Measurements from ENCODE around the gene L3MBTL4.
"Not testable (repeated sequence)": the region's sequence is repeated elsewhere in the genome, so short reads cannot be mapped to it uniquely, and the experiment has no call there.

The L3MBTL4 gene

GRCh38 chr18:6266212-6266611 lies 148.5 kb downstream of the L3MBTL4 start:
- no peak for TF ChIP-seq CTCF (IDR thresholded peaks at IDR 0.05; ENCODE audit: low read depth, low read length)
- no peak overlapping the region for H3K4me3 ChIP-seq (replicated peaks in 1 of 2; ENCODE audit: low read depth in 2 of 2, low read length in 2 of 2)
- DNase-seq (ENCODE audit: low read depth in 2 of 2): no peak

- no peak overlapping the region for H3K4me3 ChIP-seq (replicated peaks in 1 of 2; ENCODE audit: low read depth in 2 of 2, low read length in 2 of 2)
- no peak for TF ChIP-seq CTCF (IDR thresholded peaks at IDR 0.05; ENCODE audit: low read depth, low read length)
- no peak for DNase-seq (ENCODE audit: low read depth in 2 of 2)
Measured at GRCh38 chr18:6261938-6262337, 152.8 kb downstream of the L3MBTL4 start.

GRCh38 chr18:6259324-6259723 lies 155.4 kb downstream of the L3MBTL4 start:
- not testable (repeated sequence) for H3K4me3 ChIP-seq (replicated peaks in 1 of 2; ENCODE audit: low read depth in 2 of 2, low read length in 2 of 2); DNase-seq (ENCODE audit: low read depth in 2 of 2)

GRCh38 chr18:6257950-6258349 lies 156.8 kb downstream of the L3MBTL4 start:
- no peak for DNase-seq (ENCODE audit: low read depth in 2 of 2)
- no peak for TF ChIP-seq CTCF (IDR thresholded peaks at IDR 0.05; ENCODE audit: low read depth, low read length)
- H3K4me3 ChIP-seq (replicated peaks in 1 of 2; ENCODE audit: low read depth in 2 of 2, low read length in 2 of 2): no peak overlapping the region

- DNase-seq (ENCODE audit: low read depth in 2 of 2): no peak
Measured at GRCh38 chr18:6256521-6256920, 158.2 kb downstream of the L3MBTL4 start.

GRCh38 chr18:6255886-6256285 lies 158.8 kb downstream of the L3MBTL4 start:
- H3K4me3 ChIP-seq (replicated peaks in 1 of 2; ENCODE audit: low read depth in 2 of 2, low read length in 2 of 2): no peak overlapping the region
- no peak for DNase-seq (ENCODE audit: low read depth in 2 of 2)
- no peak for TF ChIP-seq CTCF (IDR thresholded peaks at IDR 0.05; ENCODE audit: low read depth, low read length)

More at GRCh38 chr18:6256521-6256920, 158.2 kb downstream of the L3MBTL4 start:
- no peak overlapping the region for H3K4me3 ChIP-seq (replicated peaks in 1 of 2; ENCODE audit: low read depth in 2 of 2, low read length in 2 of 2)
- TF ChIP-seq CTCF (IDR thresholded peaks at IDR 0.05; ENCODE audit: low read depth, low read length): no peak

DNA sequence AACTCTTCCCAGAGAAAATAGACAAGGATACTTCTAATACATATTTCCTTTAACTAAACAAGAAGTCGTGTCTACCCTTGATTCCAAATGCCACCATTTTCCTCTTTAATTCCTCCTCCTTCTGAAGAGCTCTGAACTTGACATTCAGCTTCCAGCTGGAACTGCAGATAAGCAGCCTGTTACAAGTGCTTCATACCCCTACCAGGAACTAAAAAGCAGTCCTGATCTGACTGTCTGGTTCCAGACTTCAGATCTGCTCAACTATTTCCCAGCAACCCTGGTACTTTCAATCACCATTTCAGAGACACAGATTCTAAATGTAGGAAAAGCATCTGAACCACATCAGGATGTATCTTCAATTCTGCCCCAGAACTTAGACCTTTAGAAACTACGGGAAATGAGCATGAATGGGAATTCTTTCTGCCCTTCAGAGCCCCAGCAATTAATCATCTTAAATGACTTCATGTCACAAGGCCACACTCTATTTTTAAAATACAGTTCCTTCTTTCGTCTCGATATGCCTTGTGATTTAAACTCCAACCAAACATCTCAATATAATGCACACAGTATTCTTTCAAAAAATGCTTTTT lies 159.5 kb downstream of the L3MBTL4 start:
- no peak for TF ChIP-seq CTCF (IDR thresholded peaks at IDR 0.05; ENCODE audit: low read depth, low read length)
- no peak for DNase-seq (ENCODE audit: low read depth in 2 of 2)
- no peak overlapping the region for H3K4me3 ChIP-seq (replicated peaks in 1 of 2; ENCODE audit: low read depth in 2 of 2, low read length in 2 of 2)
